Spleen (tissue), 11 donors: ENCODE measurements around the gene C12orf42. TPM values are rescaled to one million over a fixed set of nuclear protein-coding genes. Genes with fewer than 3 reads are reported as not detected.
A peak's percentile ranks its signal among the peaks of the same experiment; 100 is the strongest.
"Not testable (repeated sequence)": the region's sequence is repeated elsewhere in the genome, so short reads cannot be mapped to it uniquely, and the experiment has no call there.

Experiments
- DNase-seq: peaks from one replicate; pipeline ENCODE4 v3.0.0-alpha.2; 2020
- H3K27ac ChIP-seq, 8 donors: fragments of 200-600 bp; sonication (generic) in 7 of 8; 1 replicate in 4 of 8; 2 replicates in 4 of 8; pipeline versions ENCODE4 v1.5.0 to v1.8.0; 2016 to 2021; ENCODE audit warnings: inconsistent platforms in 4 of 8, mild to moderate bottlenecking in 4 of 8, moderate library complexity in 1 of 8
- H3K27me3 ChIP-seq, 7 donors: fragments of 200-600 bp; sonication (generic) in 6 of 7; replicated peaks in 1 of 7; 1 replicate in 4 of 7; 2 replicates in 3 of 7; pipeline versions ENCODE4 v1.5.0 to v1.8.0; 2016 to 2021; ENCODE audit warnings: inconsistent platforms in 3 of 7, mild to moderate bottlenecking in 1 of 7
- H3K36me3 ChIP-seq, 6 donors: fragments of 200-600 bp; sonication (generic) in 5 of 6; 1 replicate in 4 of 6; 2 replicates in 2 of 6; pipeline versions ENCODE4 v1.5.0 to v1.8.0; 2016 to 2021; ENCODE audit warnings: inconsistent platforms in 2 of 6
- H3K4me1 ChIP-seq, 6 donors: fragments of 200-600 bp; sonication (generic) in 5 of 6; 1 replicate in 3 of 6; 2 replicates in 3 of 6; pipeline versions ENCODE4 v1.5.0 to v1.8.0; 2016 to 2021; ENCODE audit warnings: inconsistent platforms in 3 of 6
- H3K4me3 ChIP-seq, 8 donors: fragments of 200-600 bp; sonication (generic) in 7 of 8; 1 replicate in 4 of 8; 2 replicates in 4 of 8; pipeline versions ENCODE4 v1.5.0 to v1.8.0; 2016 to 2021; ENCODE audit warnings: inconsistent platforms in 4 of 8, mild to moderate bottlenecking in 4 of 8, moderate library complexity in 2 of 8
- H3K9me3 ChIP-seq, 8 donors: fragments of 200-600 bp; sonication (generic) in 7 of 8; 1 replicate in 4 of 8; 2 replicates in 4 of 8; pipeline versions ENCODE4 v1.5.0 to v1.8.0; 2016 to 2021; ENCODE audit warnings: inconsistent platforms in 4 of 8
- POLR2A ChIP-seq, 3 donors: fragments of 450-650 bp; IDR thresholded peaks; one replicate each; pipeline ENCODE4 v1.5.1; 2017; ENCODE audit warnings: antibody characterized with exemption in 3 of 3, mild to moderate bottlenecking in 1 of 3
- POLR2AphosphoS5 ChIP-seq, 3 donors: sonication (generic); formaldehyde crosslinking; IDR thresholded peaks; one replicate each; pipeline ENCODE4 v1.5.1; 2017; ENCODE audit warnings: antibody characterized with exemption in 3 of 3
- WGBS, 5 donors: extraction: QIAGEN DNeasy Blood & Tissue Kit in 3 of 5; methylation state at CpG; one replicate each; pipeline versions ENCODE4 v1.1.5 to v1.1.7; 2013 to 2018; 5-methylcytosine and 5-hydroxymethylcytosine counted together
- intact Hi-C: fragments of 100-400 bp; cut with DNase I; formaldehyde crosslinking; loops from one replicate; pipeline ENCODE4 v1.15.0; 2023; ENCODE audit warnings: low total_unique reads
- polyA plus RNA-seq, 3 donors: library from polyadenylated mRNA; stranded (reverse); fragments of 200-250 nt; gene quantifications; one replicate each; pipeline ENCODE4 v1.2.1, GENCODE V29; 2013
- total RNA-seq, 7 donors: library from RNA; depleted of rRNA in 3 of 7; stranded (reverse); fragments of >200 nt in 3 of 7; fragmentation: NEBNext Ultra II Directional in 4 of 7; extraction: Animal tissue kit (Norgen Biotek cat#: 25700) in 4 of 7; gene quantifications; one replicate each; pipeline versions ENCODE4 v1.1.0 to v1.2.1, GENCODE V29; 2016 to 2021
- TF ChIP-seq, protein P1 (sequence below), 11 experiments: fragments of 200-600 bp in 7 of 11; fragments of 450-650 bp in 4 of 11; sonication (generic) in 4 of 11; IDR thresholded peaks in 8 of 11; conservative IDR thresholded peaks in 3 of 11; 1 replicate in 7 of 11; 2 replicates in 4 of 11; pipeline versions ENCODE4 v1.4.0 to v1.8.0; 2016 to 2021; ENCODE audit warnings: antibody characterized with exemption in 11 of 11, inconsistent platforms in 4 of 11, mild to moderate bottlenecking in 1 of 11
- donor health status: healthy with polysubstance abuse.
- donor health status: DM: no; HTN: no; CAD: no; lungs with moderate emphysema.
- donor health status: DM: no; HTN: no; CAD: no.
- donor health status: Bipolar disorder and iron deficiency.
- donor health status: healthy.
- donor health status: DM: no; HTN: no; CAD: no.
- donor health status: DM: yes; HTN: yes; CAD: no.

C12orf42 gene
- total and polyA plus RNA-seq, 10 donors: 3.7 to 18.1 (median 11.9) TPM

- Histone ChIP-seq H3K4me3 (no peak overlapping the region), H3K4me1 (peaks cover 0 to 36% (median 11%) of the 10 kb centered on the region in 6 donors), H3K27me3 (no peaks in the 10 kb centered on the region), H3K9me3 (no peaks in the 10 kb centered on the region), H3K27ac (peak overlapping the region; percentile 77 to 91 (median 84)), H3K36me3 (no peaks in the 10 kb centered on the region)
- TF ChIP-seq POLR2A (IDR thresholded peaks at IDR 0.05): no peak
- TF ChIP-seq POLR2AphosphoS5 (IDR thresholded peaks at IDR 0.05): no peak
- TF ChIP-seq, protein P1, sequence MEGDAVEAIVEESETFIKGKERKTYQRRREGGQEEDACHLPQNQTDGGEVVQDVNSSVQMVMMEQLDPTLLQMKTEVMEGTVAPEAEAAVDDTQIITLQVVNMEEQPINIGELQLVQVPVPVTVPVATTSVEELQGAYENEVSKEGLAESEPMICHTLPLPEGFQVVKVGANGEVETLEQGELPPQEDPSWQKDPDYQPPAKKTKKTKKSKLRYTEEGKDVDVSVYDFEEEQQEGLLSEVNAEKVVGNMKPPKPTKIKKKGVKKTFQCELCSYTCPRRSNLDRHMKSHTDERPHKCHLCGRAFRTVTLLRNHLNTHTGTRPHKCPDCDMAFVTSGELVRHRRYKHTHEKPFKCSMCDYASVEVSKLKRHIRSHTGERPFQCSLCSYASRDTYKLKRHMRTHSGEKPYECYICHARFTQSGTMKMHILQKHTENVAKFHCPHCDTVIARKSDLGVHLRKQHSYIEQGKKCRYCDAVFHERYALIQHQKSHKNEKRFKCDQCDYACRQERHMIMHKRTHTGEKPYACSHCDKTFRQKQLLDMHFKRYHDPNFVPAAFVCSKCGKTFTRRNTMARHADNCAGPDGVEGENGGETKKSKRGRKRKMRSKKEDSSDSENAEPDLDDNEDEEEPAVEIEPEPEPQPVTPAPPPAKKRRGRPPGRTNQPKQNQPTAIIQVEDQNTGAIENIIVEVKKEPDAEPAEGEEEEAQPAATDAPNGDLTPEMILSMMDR (IDR thresholded peaks at IDR 0.05 in 8 of 11, conservative IDR thresholded peaks at IDR 0.05 in 3 of 11): no peak
- WGBS, 5 donors: 51 to 58% (median 57%) methylated on average over 3 of the region's 3 CpGs
- no peak for DNase-seq
- intact Hi-C loops: no loop called here
Measured at GRCh38 chr12:103442822-103443221, 52.9 kb downstream of the C12orf42 start.

DNA sequence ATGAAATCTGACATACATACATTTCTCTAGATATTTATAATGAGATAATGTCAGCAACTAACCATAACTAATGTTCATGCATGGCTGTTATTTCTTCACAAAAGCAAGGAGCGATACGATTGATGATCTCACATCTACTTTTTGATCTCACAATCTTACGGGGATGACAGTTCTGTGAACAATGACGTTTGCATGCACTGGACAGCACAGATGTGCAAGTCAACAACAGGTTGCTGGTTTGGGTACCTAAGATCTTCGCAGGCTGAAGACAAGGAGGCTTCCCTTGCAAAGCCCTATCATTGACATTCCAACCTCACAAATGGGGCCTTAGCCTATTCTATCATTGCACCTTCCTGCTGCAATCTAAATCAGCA lies 53.6 kb downstream of the C12orf42 start:
- no peaks in the 10 kb centered on the region for H3K27me3 ChIP-seq
- DNase-seq: no peak
- intact Hi-C loops: no loop called here
- peak overlapping the region; percentile 77 to 91 (median 84) for H3K27ac ChIP-seq
- H3K4me1 ChIP-seq: peaks cover 0 to 36% (median 11%) of the 10 kb centered on the region in 6 donors
- H3K4me3 ChIP-seq: no peak overlapping the region
- TF ChIP-seq, protein P1 (IDR thresholded peaks at IDR 0.05 in 8 of 11, conservative IDR thresholded peaks at IDR 0.05 in 3 of 11): no peak
- no peak for TF ChIP-seq POLR2A (IDR thresholded peaks at IDR 0.05)
- no peak for TF ChIP-seq POLR2AphosphoS5 (IDR thresholded peaks at IDR 0.05)
- no peaks in the 10 kb centered on the region for H3K36me3 ChIP-seq
- H3K9me3 ChIP-seq: no peaks in the 10 kb centered on the region
- WGBS, 5 donors: 60 to 74% (median 61%) methylated on average over 5 of the region's 5 CpGs

GRCh38 chr12:103441437-103442181 lies 54.2 kb downstream of the C12orf42 start:
- peak overlapping the region; percentile 77 to 91 (median 84) for H3K27ac ChIP-seq
- H3K4me1 ChIP-seq: peaks cover 0 to 36% (median 11%) of the 10 kb centered on the region in 6 donors
- no peaks in the 10 kb centered on the region for H3K36me3 ChIP-seq
- intact Hi-C loops: no loop called here
- peak overlapping the region in 6 of 8 donors; percentile 5 to 61 (median 22) for H3K4me3 ChIP-seq
- DNase-seq: peak; percentile 69
- H3K9me3 ChIP-seq: no peaks in the 10 kb centered on the region
- TF ChIP-seq POLR2A (IDR thresholded peaks at IDR 0.05): peak; percentile 17 to 92 (median 84)
- TF ChIP-seq, protein P1 (IDR thresholded peaks at IDR 0.05 in 8 of 11, conservative IDR thresholded peaks at IDR 0.05 in 3 of 11): no peak
- TF ChIP-seq POLR2AphosphoS5 (IDR thresholded peaks at IDR 0.05): peak in 1 of 3 donors; percentile 98
- WGBS, 5 donors: 15 to 39% (median 31%) methylated on average over 1 of the region's 1 CpG
- H3K27me3 ChIP-seq: no peaks in the 10 kb centered on the region

- H3K27me3 ChIP-seq, H3K27ac ChIP-seq, DNase-seq, H3K36me3 ChIP-seq, intact Hi-C loops: not testable (repeated sequence)
- peaks cover 0 to 28% (median 11%) of the 10 kb centered on the region in 8 donors for H3K9me3 ChIP-seq
- H3K4me1 ChIP-seq: peaks cover 0 to 11% (median 0%) of the 10 kb centered on the region in 6 donors
- WGBS, 5 donors: 70 to 91% (median 77%) methylated on average over 24 to 31 of the region's 33 CpGs
- H3K4me3 ChIP-seq: peak overlapping the region in 1 of 8 donors; percentile 31
Measured at GRCh38 chr12:103434165-103435105, 61.3 kb downstream of the C12orf42 start.
